NCI-H2227 treated with DMSO at 0.1 percent for 48 hours (cell line): ENCODE data around the gene A1BG.
"Not testable (repeated sequence)": the region's sequence is repeated elsewhere in the genome, so short reads cannot be mapped to it uniquely, and the experiment has no call there.

ENCODE experiments used
- DNase-seq: peaks from one replicate; lab custom pipeline; 2025; lab: John Stamatoyannopoulos, UW

A1BG gene

GRCh38 chr19:58361900-58362271 is 8.6 kb upstream of the A1BG start:
- peak; percentile 89 for DNase-seq

DNA sequence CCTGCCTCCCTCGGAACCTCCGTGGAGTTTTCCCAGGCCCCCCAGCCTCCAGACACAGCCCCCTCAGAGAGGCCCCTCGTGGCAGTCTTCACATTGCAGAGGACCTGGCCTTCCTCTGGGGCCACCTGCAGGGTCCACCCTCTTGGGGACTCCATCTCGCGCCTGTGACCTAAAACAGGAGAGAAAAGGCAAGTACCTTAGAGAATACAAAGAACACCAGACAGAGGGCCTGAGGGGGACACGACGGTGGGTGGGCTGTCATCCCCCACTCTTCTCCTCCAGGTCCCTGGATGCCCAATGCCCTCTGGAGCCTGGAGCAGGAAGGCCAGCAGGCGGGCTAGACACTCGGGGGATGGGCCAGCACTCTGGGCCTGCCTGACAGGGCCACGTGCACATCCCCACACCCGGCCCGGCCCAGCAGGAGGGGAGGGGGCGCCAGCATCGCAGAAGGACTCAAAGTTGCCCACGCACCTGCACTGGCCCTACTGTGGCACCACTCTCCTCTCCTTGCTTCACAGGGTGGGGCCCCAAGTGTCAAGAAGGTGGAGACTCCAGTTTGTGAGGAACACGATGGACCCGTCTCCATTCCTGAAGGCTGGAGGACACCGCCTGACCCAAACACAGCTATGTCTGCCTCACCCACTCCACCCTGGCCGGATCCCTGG is 4.3 kb upstream of the A1BG start:
- no peak for DNase-seq

- no peak for DNase-seq
Observed at GRCh38 chr19:58356766-58357480, 3.6 kb upstream of the A1BG start.

DNA sequence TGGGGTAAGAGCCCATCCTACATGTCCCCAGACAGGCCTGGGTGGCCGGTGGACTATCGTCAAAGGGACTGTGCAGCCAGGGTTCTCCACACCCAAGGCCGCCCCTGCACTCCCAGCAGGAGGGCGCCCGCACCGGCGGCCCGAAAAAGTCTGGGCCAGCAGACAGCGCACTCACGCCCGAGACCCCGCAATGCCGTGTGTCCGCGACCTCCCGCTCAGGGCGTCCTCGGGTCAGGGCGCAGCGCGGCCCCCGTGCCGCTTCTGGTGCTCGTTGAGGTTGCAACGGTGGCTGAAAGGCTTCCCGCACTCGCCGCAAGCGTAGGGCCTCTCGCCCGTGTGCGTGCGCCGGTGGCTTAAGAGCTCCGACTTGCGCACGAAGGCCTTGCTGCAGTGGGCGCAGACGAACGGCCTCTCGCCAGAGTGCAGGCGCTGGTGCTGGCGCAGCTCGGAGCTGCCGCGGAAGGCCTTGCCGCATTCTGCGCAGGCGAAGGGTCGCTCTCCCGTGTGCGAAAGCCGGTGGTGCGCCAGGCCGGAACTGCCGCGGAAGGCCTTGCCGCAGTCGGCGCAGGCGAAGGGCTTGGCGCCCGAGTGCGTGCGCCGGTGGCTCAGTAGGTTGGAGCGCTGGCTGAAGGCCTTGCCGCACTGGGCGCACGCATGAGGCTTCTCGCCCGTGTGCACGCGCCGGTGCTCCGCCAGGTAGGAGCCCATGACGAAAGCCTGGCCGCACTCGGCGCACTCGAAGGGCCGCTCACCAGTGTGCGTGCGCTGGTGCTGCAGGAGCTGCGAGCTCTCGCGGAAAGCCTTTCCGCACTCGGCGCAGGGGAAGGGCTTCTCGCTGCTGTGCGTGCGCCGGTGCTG is 2.8 kb upstream of the A1BG start:
- no peak for DNase-seq

- no peak for DNase-seq
Observed at GRCh38 chr19:58355215-58355796, 2.0 kb upstream of the A1BG start.

GRCh38 chr19:58354478-58355030 is 1.3 kb upstream of the A1BG start:
- DNase-seq, result no peak

DNA sequence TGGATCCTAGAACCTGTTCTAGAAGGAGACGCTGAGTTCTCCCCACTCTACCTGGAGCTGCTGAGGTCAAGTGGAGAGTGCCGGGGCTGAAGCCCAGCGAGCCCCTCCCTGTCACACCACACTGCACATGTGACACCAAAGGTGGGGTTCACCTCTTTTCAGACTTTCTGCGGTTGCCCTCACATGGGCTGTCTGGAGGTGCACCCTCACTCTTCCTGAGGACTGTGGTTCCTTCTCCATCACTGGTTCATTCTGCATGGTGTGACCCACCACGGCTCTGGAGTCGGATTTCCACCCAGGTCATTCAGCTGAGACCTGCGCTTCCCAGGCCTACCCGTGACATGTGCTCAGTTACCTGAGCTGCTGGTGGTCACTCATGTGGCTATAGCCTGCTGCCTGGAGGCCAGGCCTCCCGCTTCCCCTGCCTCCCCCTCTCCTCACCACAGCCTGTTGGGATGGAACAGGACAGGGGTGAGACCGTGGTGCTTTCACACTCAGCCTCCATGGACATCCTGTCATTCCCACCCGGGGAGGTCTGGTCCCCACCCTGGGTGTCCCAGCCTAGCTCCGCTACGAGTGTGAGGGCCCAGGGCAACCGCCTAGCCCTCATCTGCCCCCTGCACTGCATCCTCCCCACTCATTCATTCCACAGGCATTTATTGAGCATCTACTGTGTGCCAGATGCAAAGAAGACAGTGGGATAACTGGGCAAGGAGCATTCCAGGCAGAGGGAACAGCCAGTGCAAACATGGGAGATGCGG is 605 bp upstream of the A1BG start:
- DNase-seq, result no peak

DNA sequence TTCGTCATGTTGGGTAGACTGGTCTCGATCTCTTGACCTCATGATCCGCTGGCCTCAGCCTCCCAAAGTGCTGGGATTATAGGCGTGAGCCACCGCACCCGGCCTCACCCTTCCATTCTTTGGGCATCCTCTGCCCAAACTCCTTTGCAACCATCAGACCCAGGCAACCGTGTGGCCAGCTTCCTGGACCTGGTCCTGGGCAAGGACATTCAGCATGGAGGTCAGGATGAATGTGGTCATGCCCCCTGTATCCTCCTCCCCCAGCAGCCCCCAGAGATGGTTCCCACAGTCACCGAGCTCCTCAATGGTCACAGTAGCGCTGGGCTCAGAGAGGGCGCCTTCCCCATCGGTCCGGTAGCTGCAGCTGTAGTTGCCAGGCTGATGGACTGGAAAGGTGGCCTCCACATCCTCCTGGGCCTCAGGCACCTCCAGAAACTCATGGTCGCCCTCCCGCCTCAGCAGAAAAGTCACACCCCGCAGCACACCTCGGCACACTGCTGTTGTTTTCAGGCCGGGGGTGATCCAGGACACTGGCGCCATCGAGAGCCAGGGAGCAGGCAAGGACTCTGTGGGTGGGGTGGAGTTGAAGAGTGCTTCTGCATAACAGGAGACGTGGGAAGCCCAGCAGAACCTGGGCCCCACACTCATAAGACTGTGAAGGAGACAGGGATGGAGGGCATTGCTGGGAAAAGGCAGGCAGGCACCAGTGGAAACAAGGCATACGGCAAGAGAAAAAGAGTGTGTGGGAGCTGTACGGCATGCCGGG is 1.1 kb downstream of the A1BG start:
- DNase-seq, result no peak

DNA sequence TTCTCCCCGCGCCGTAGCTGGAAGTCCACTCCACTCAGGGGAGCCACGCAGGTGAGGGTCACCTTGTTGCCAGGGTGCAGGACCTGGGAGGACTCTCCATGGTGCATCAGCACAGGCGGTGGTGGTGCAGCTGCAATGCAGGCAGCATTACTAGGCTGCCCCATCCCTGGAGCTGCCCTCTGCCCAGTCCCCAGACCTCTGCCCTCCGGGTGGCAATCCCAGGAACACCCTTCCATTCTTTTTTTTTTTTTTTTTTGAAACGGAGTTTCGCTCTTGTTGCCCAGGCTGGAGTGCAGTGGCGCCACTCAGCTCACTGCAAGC is 1.8 kb downstream of the A1BG start:
- no peak for DNase-seq

GRCh38 chr19:58350871-58351557 is 2.3 kb downstream of the A1BG start:
- DNase-seq, result no peak

GRCh38 chr19:58350001-58350861 is 3.1 kb downstream of the A1BG start:
- DNase-seq, result no peak

GRCh38 chr19:58349590-58349989 is 3.7 kb downstream of the A1BG start:
- no peak for DNase-seq

GRCh38 chr19:58348080-58348479 is 5.2 kb downstream of the A1BG start:
- not testable (repeated sequence) for DNase-seq

DNA sequence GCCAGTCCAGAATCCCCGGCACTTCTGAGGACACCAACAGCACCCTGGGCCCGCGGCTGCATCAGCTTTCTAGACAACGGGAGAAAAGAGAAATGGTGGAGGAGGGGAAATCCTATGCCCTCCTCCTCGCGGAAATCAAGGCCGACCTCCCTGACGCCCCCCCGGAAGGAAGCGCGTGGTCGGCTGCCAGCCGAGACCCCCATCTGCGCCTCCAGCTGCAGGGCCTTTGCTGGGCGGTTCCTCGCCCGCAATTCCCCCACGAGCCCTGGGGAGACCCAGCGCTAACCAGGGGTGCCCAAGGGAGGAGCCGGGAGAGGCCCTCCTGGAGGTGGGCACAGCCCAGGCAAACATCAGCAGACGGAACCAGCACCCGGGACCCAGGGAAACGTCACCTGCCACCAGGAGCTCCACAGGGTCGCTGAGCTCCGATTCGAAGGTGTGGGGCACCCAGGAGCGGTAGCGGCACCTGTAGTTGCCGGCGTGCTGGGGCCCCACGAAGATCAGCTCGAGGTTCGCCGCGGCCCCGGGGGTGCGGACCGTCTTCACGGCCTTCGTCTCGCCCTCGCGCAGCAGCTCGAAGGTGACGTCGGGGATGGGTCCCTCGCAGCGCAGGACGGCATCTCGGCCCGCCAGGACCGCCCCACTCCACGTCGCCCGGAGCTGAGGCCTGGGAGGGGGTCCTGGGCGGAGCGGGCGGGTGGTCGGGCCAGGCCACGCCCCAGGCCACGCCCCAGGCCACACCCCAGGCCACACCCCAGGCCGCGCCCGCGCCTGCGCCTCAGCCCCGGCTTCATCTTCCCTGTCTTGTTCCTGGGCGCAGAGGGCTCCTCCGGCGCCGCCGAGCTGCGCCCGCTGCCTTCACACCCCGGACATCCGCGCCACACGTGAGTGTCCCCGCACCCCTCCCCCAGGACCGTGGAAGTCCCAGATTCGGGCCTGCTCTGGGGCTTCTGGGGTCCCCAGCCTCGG is 6.0 kb downstream of the A1BG start:
- DNase-seq, result peak; percentile 93

- DNase-seq, result no peak
Observed at GRCh38 chr19:58345558-58345957, 7.7 kb downstream of the A1BG start.

DNA sequence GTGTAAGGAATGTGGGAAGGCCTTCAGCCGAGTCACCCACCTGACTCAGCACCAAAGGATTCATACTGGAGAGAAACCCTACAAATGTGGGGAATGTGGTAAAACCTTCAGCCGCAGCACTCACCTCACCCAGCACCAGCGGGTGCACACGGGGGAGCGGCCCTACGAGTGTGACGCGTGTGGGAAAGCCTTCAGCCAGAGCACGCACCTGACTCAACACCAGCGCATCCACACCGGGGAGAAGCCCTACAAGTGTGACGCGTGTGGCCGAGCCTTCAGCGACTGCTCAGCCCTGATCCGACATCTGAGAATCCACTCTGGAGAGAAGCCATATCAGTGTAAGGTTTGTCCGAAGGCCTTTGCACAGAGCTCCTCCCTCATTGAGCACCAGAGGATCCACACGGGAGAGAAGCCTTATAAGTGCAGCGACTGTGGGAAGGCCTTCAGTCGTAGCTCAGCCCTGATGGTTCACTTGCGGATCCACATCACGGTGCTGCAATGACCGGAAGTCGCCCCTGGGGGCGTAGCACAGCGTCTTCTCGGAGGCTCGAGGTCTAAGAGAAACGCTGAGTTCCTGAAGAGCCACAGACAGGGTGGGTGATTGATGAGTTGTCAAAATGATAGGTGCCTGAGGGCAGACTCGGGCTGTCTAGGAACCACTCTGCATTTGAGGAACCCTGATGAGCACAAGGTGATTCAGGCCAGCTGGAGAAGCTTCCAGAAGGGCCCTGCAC is 14.3 kb downstream of the A1BG start:
- no peak for DNase-seq

DNA sequence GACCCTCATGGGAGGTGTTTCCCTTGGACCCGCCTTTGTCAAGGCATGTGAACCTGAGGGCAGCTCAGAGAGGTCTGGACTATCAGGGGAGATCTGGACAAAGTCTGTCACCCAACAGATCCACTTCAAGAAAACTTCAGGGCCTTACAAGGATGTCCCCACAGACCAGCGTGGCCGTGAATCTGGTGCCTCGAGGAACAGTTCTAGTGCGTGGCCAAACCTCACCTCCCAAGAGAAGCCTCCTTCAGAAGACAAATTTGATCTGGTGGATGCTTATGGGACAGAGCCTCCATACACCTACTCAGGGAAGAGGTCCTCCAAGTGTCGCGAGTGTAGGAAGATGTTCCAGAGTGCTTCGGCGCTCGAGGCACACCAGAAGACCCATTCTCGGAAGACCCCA is 15.0 kb downstream of the A1BG start:
- DNase-seq, result no peak
